A549 (cell line): ENCODE measurements around the gene NAV2. TPM values are rescaled to one million over a fixed set of nuclear protein-coding genes. Genes with fewer than 3 reads are reported as not detected.
A peak's percentile ranks its signal among the peaks of the same experiment; 100 is the strongest.

ENCODE experiments used
- ATAC-seq, 2 experiments: fragments of 200-7000 bp in 1 of 2; fragments of >200 bp in 1 of 2; cut with Nextera tagmentation in 1 of 2; cut with Tn5 transposase in 1 of 2; 3 replicates each; pipeline versions ENCODE4 v1.8.0 to v1.9.1; 2018 to 2020; ENCODE audit warnings: mild to moderate bottlenecking in 1 of 2, moderate library complexity in 1 of 2
- CTCF ChIA-PET: fragments of 300-600 bp; sonication (Branson Sonifier 250); formaldehyde crosslinking; extraction: SDS; loops from one replicate; lab custom pipeline; 2021; ENCODE audit warnings: antibody characterized with exemption, inconsistent platforms; lab: Yijun Ruan, JAX
- POLR2A ChIA-PET: fragments of 350-600 bp; formaldehyde crosslinking; extraction: SDS; loops from one replicate; lab custom pipeline; 2021; ENCODE audit warnings: antibody characterized with exemption, inconsistent platforms; lab: Yijun Ruan, JAX
- DNase-seq, 2 experiments: peaks; one replicate each; pipeline versions ENCODE4 v3.0.0 to v3.0.0-alpha.2; 2011 to 2016; ENCODE audit warnings: low read depth in 1 of 2, low spot score in 1 of 2
- FAIRE-seq: peaks from 2 replicates; lab custom pipeline; 2011; peaks lifted over from hg19 to GRCh38; lab: Jason Lieb, UNC
- H3K27ac ChIP-seq, 2 experiments: fragments of >200 bp; sonication (Bioruptor Twin); formaldehyde crosslinking; 3 replicates each; pipeline ENCODE4 v1.5.1; 2016 to 2017
- H3K4me1 ChIP-seq: fragments of >200 bp; sonication (Bioruptor Twin); formaldehyde crosslinking; 3 replicates; pipeline ENCODE4 v1.6.1; 2016
- H3K4me2 ChIP-seq: fragments of >200 bp; sonication (Bioruptor Twin); formaldehyde crosslinking; 3 replicates; pipeline ENCODE4 v1.6.1; 2016
- H3K4me3 ChIP-seq: fragments of >200 bp; sonication (Bioruptor Twin); formaldehyde crosslinking; 3 replicates; pipeline ENCODE4 v1.5.1; 2016
- H3K9me3 ChIP-seq: fragments of >200 bp; sonication (Bioruptor Twin); formaldehyde crosslinking; 3 replicates; pipeline ENCODE4 v1.6.1; 2016
- BHLHE40 ChIP-seq: IDR thresholded peaks from 2 replicates; pipeline ENCODE4 v1.6.1; 2012; ENCODE audit warnings: low read depth, low read length, inconsistent platforms
- CHD2 ChIP-seq: fragments of 150-350 bp; IDR thresholded peaks from 2 replicates; pipeline ENCODE4 v1.6.1; 2014; ENCODE audit warnings: low read length; ENCODE audit not compliant: partially characterized antibody
- CTCF ChIP-seq: fragments of >200 bp; sonication (Bioruptor Twin); formaldehyde crosslinking; IDR thresholded peaks from 3 replicates; pipeline ENCODE4 v1.5.1; 2016
- E2F6 ChIP-seq: IDR thresholded peaks from 2 replicates; pipeline ENCODE4 v1.6.1; 2012; ENCODE audit warnings: low read depth, borderline replicate concordance
- EHMT2 ChIP-seq: fragments of 200-600 bp; sonication (generic); IDR thresholded peaks from 2 replicates; pipeline ENCODE4 v1.6.1; 2016; ENCODE audit warnings: antibody characterized with exemption, low read depth, mild to moderate bottlenecking, moderate library complexity
- FOSL2 ChIP-seq, 2 experiments: fragments of 450-650 bp in 1 of 2; fragments of >200 bp in 1 of 2; sonication (Bioruptor Twin) in 1 of 2; formaldehyde crosslinking; IDR thresholded peaks; 2 replicates each; pipeline versions ENCODE4 v1.5.0 to v1.6.1; 2016 to 2020; ENCODE audit warnings: mild to moderate bottlenecking in 1 of 2, moderate library complexity in 1 of 2
- FOXS1 ChIP-seq: fragments of 250-450 bp; sonication (Bioruptor Pico); IDR thresholded peaks from 2 replicates; pipeline ENCODE4 v1.5.0; 2020; ENCODE audit warnings: mild to moderate bottlenecking, moderate library complexity
- GATA3 ChIP-seq: IDR thresholded peaks from 2 replicates; pipeline ENCODE4 v1.6.1; 2012; ENCODE audit warnings: borderline replicate concordance
- HES2 ChIP-seq: fragments of >200 bp; sonication (Bioruptor Twin); formaldehyde crosslinking; IDR thresholded peaks from 2 replicates; pipeline ENCODE4 v1.6.1; 2016
- HOXA7 ChIP-seq: fragments of 250-450 bp; sonication (Bioruptor Pico); IDR thresholded peaks from 2 replicates; pipeline ENCODE4 v1.5.0; 2020; ENCODE audit warnings: mild to moderate bottlenecking, moderate library complexity
- HOXB5 ChIP-seq: fragments of 250-450 bp; sonication (Bioruptor Pico); IDR thresholded peaks from 2 replicates; pipeline ENCODE4 v1.5.0; 2020; ENCODE audit warnings: mild to moderate bottlenecking, moderate library complexity
- KDM1A ChIP-seq: fragments of 200-600 bp; sonication (generic); IDR thresholded peaks from 2 replicates; pipeline ENCODE4 v1.6.1; 2016; ENCODE audit warnings: low read depth, mild to moderate bottlenecking
- KDM5A ChIP-seq: fragments of 200-600 bp; sonication (generic); IDR thresholded peaks from 2 replicates; pipeline ENCODE4 v1.6.1; 2016; ENCODE audit warnings: antibody characterized with exemption, mild to moderate bottlenecking
- MAX ChIP-seq: IDR thresholded peaks from 2 replicates; pipeline ENCODE4 v1.6.1; 2012
- MAZ ChIP-seq: fragments of 150-350 bp; IDR thresholded peaks from 2 replicates; pipeline ENCODE4 v1.6.1; 2014; ENCODE audit warnings: antibody characterized with exemption, low read depth, low read length, borderline replicate concordance
- PBX3 ChIP-seq: IDR thresholded peaks from 2 replicates; pipeline ENCODE4 v1.6.1; 2012
- POLR2AphosphoS2 ChIP-seq: conservative IDR thresholded peaks from 2 replicates; pipeline ENCODE4 v1.6.1; 2012; ENCODE audit warnings: low read length, improper control_type of control experiment, inconsistent platforms
- REST ChIP-seq: fragments of 200-600 bp; sonication (generic); IDR thresholded peaks from 2 replicates; pipeline ENCODE4 v1.6.1; 2016; ENCODE audit warnings: antibody characterized with exemption, mild to moderate bottlenecking, moderate library complexity
- RFX5 ChIP-seq: fragments of 450-650 bp; IDR thresholded peaks from 2 replicates; pipeline ENCODE4 v1.7.1; 2014; ENCODE audit warnings: antibody characterized with exemption, mild to moderate bottlenecking, moderate library complexity
- RNF2 ChIP-seq: fragments of 200-600 bp; sonication (generic); IDR thresholded peaks from 2 replicates; pipeline ENCODE4 v1.6.1; 2016; ENCODE audit warnings: low read depth, mild to moderate bottlenecking, antibody characterized with exemption, moderate library complexity, borderline replicate concordance
- SREBF2 ChIP-seq: fragments of 450-650 bp; IDR thresholded peaks from 2 replicates; pipeline ENCODE4 v1.6.1; 2014; ENCODE audit warnings: mild to moderate bottlenecking, moderate library complexity
- TFCP2L1 ChIP-seq: fragments of 250-450 bp; sonication (Bioruptor Pico); IDR thresholded peaks from 2 replicates; pipeline ENCODE4 v1.5.0; 2021; ENCODE audit warnings: mild to moderate bottlenecking
- WGBS: methylation state at CpG from one replicate; pipeline ENCODE4 v1.1.6; 2017; ENCODE audit errors: missing lambda C conversion rate; 5-methylcytosine and 5-hydroxymethylcytosine counted together
- polyA plus RNA-seq, 4 experiments: library from polyadenylated mRNA; depleted of rRNA in 3 of 4; stranded (reverse); fragments of >200 nt; fragmentation: RNase III in 1 of 4; extraction: RNeasy Plus Mini Kit Qiagen cat#74134 plus additional on column Dnase treatment in 1 of 4; gene quantifications; 2 replicates in 3 of 4; 3 replicates in 1 of 4; pipeline ENCODE4 v1.2.3, GENCODE V29; 2011 to 2017

NAV2 gene
- polyA plus RNA-seq, 2 of the 4 experiments (the other 2 are of a cell fraction), result 4.9 to 19.8 TPM

GRCh38 chr11:19935507-19935906 lies 222.9 kb downstream of the NAV2 start:
- peak in 1 of 2 experiments; percentile 31 for DNase-seq
- POLR2A ChIA-PET, result no interaction called here
- 59% methylated on average over 4 of the region's 4 CpGs for WGBS
- Histone ChIP-seq H3K4me2 (peak overlapping the region; percentile 29; the same call in 2 of the 3 replicates), H3K27ac (peak overlapping the region in 1 of 2 experiments; percentile 48; a peak in 2 of 6 replicates), H3K4me1 (peaks cover 12% of the 10 kb centered on the region; the same call in 2 of the 3 replicates)
- no peak for FAIRE-seq
- CTCF ChIA-PET, result interaction anchor here (0.6 to 6.9 kb wide), 13 partner anchors 9 to 419 kb away, joined by 3 to 84 read pairs (median 9); no protein-coding TSS in a partner anchor
- TF ChIP-seq CHD2 (no peak), GATA3 (no peak), TFCP2L1 (CRISPR knock-in tag) (no peak), KDM1A (no peak)
- TF ChIP-seq, all 56 proteins: peak for 0
- ATAC-seq, result peak in 1 of 2 experiments; percentile 47; a peak in 3 of 6 replicates
- Histone ChIP-seq H3K4me3 (no peak overlapping the region), H3K9me3 (no peaks in the 10 kb centered on the region)

GRCh38 chr11:19936461-19936860 lies 223.8 kb downstream of the NAV2 start:
- POLR2A ChIA-PET, result no interaction called here
- FAIRE-seq (no peak), ATAC-seq (no peak), DNase-seq (no peak)
- Histone ChIP-seq H3K4me3 (no peak overlapping the region), H3K27ac (no peak overlapping the region), H3K4me2 (no peak overlapping the region), H3K9me3 (no peaks in the 10 kb centered on the region), H3K4me1 (peaks cover 12% of the 10 kb centered on the region; the same call in 2 of the 3 replicates)
- CTCF ChIA-PET, result interaction anchor here (1.0 to 6.9 kb wide), 18 partner anchors 10 to 423 kb away, joined by 3 to 84 read pairs (median 6); no protein-coding TSS in a partner anchor
- 75% methylated on average over 9 of the region's 9 CpGs for WGBS
- TF ChIP-seq CTCF (no peak), MAX (no peak), REST (no peak), BHLHE40 (no peak), HOXA7 (CRISPR knock-in tag) (no peak), KDM5A (no peak), PBX3 (no peak), SREBF2 (no peak), HES2 (no peak), FOXS1 (CRISPR knock-in tag) (no peak), MAZ (no peak), RNF2 (no peak), RFX5 (no peak), HOXB5 (CRISPR knock-in tag) (no peak), FOSL2 (IDR thresholded peaks at IDR 0.05) (no peak), FOSL2 (CRISPR knock-in tag; IDR thresholded peaks at IDR 0.05) (no peak), E2F6 (no peak), EHMT2 (no peak), POLR2AphosphoS2 (no peak)
